Gastroesophageal sphincter (tissue), 3 donors: ENCODE measurements around the gene TMEM185B.

Experiments
- CTCF ChIP-seq, 4 experiments: fragments of 200-600 bp in 2 of 4; fragments of 450-650 bp in 2 of 4; sonication (generic) in 1 of 4; IDR thresholded peaks; one replicate each; pipeline ENCODE4 v1.5.1; 2017 to 2019; ENCODE audit warnings: antibody characterized with exemption in 4 of 4, mild to moderate bottlenecking in 2 of 4, moderate library complexity in 2 of 4
- EP300 ChIP-seq: sonication (generic); formaldehyde crosslinking; IDR thresholded peaks from one replicate; pipeline ENCODE4 v1.6.1; 2017; ENCODE audit warnings: antibody characterized with exemption, mild to moderate bottlenecking
- POLR2A ChIP-seq, 2 donors: fragments of 450-650 bp; IDR thresholded peaks; one replicate each; pipeline ENCODE4 v1.6.1; 2017; ENCODE audit warnings: antibody characterized with exemption in 2 of 2, mild to moderate bottlenecking in 2 of 2, moderate library complexity in 1 of 2

DNA sequence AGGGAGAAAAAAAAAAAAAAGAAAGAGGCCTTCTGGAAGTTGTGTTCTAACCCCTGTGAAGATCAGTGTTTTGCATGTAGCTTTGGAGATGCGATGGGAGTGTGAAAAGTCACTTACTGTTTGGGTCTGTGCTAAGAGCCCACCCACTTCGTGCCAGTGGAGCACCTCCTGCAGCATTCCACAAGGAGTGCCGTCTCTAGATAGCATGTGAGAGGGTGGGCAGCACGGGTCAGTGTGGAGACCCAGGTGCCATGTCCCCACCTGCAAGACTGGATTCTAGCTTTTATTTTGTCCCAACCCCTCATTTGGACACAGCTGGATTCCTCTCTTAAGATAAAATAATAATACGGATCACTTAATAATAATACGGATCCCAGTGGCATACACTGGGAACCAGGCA, 12.5 kb upstream of the TMEM185B start:
- TF ChIP-seq CTCF (IDR thresholded peaks at IDR 0.05) (no peak), EP300 (no peak), POLR2A (IDR thresholded peaks at IDR 0.05) (no peak)
